Measurements from ENCODE around the gene SRCIN1.
A peak's percentile ranks its signal among the peaks of the same experiment; 100 is the strongest.

SRCIN1 gene

GRCh38 chr17:38579083-38579480 is 26.7 kb downstream of the SRCIN1 start:
- no peak for DNase-seq

GRCh38 chr17:38578229-38579082 is 27.3 kb downstream of the SRCIN1 start:
- DNase-seq, result no peak

- no peak for DNase-seq
These were observed 28.0 kb downstream of the SRCIN1 start for GRCh38 chr17:38577645-38578173.

DNA sequence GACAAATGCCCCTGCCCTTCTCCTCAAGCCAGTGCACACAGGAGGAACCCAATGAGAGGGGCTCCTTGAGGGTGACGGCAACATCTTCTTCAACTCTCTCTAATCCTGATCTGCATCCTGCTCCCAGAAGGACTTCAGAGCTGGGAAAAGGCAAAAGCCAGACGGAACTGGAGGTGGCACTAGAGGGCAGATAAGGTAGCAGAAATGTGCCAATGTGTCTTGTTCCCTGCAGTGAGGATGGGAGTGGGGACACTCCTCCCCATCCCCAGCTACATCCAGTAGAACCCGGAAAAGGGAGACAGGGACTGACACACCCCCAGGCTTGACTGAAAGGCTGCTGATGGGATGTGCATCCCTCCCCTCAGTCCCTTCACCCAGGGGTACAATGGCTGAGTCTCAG is 28.5 kb downstream of the SRCIN1 start:
- no peak for DNase-seq

DNA sequence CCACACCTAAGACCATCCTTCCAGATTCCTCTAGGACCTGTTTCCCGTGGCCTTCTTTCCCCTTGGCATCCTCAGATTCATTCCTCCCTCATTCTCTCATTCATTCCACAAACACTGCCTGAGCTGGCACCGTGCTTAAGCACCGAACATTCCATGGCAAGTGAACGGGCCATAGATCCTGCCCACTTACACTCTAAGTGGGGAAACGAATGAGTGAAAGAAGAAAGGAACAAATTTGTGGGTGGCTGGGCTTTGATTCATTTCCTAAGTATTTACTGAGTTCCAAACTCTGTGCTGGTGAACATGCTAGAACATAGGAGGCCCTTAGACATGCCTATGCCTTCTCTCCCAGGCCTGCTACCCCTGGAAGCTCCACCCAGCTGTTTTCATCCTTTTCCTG is 30.0 kb downstream of the SRCIN1 start:
- no peak for DNase-seq

GRCh38 chr17:38574712-38575111 is 31.0 kb downstream of the SRCIN1 start:
- no peak for DNase-seq

GRCh38 chr17:38572669-38573365 is 32.9 kb downstream of the SRCIN1 start:
- peak; percentile 40 for DNase-seq

DNA sequence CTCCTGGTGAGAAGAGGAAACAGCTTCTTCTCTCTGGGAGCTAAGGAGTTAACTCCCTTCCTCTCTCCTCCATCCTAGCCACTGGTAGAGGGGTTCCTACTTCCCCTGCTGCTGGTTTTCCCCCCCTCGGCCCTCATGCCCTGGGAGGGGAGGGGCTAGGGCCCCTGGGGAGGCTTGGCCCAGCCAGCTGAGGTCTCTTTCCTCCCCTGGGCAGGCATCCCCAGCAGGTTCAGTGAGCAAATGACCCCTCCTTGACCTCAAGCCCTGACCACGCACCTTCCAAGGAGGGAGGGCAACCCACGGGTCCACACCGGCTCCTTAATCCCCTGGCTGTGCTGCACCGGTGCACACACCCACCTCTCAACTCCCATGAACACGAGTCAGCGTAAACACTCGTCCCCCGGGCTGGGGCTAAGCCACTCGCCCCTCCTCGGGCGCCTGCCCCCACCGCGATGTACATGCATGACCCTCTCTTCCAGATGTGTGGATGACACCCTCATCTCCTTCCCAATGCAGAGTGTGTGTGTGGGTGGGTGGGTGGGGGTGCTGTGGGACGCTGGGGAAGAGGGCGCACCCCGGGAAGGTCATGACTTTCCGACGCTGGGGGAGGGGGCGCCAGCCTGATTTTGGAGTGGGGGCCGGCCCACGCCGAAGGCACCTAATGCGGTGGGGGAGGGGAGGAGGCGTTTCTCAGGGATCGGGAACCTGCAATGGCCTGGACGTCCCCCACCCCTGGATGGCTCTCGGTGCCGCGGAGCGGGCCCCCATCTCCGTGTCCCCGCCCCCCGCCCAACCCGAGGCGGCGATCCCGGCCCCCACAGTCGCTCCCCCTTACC is 33.7 kb downstream of the SRCIN1 start:
- no peak for DNase-seq

DNA sequence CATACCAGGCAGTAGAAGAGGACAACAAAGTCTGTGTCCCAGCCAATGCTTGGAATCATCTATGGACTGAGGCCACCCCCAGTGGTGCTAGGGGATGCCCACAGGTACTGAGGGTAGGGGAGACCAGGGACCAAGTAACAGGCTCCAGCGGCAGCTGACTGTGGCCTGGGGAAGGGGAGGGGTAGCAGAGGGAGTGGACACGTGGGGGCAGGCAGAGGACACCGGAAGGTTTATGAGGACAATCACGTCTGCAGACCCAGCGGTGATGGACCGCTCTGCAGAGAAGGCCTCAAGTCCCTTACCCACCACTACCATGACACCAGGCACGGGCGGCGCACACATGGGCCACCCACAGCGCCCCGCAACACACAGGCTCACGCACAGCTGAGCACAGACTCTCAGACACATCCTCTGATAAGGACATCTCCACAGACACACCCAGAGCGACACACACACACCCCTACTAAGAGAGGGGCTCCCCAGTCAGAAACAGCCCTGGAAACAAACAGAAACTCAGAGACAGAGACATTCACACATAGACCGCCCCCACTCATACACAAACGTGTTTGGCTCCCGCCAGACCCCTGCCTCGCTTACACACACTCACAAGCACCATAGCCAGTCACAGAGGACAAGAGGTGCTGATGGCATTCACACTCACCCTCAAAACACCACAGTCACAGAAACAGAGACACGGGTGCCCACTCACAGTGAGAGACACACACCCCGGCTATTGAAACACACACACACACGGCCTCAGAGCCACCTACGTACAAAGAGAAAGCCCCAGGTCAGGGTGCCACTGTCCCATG is 35.8 kb downstream of the SRCIN1 start:
- DNase-seq, result no peak

DNA sequence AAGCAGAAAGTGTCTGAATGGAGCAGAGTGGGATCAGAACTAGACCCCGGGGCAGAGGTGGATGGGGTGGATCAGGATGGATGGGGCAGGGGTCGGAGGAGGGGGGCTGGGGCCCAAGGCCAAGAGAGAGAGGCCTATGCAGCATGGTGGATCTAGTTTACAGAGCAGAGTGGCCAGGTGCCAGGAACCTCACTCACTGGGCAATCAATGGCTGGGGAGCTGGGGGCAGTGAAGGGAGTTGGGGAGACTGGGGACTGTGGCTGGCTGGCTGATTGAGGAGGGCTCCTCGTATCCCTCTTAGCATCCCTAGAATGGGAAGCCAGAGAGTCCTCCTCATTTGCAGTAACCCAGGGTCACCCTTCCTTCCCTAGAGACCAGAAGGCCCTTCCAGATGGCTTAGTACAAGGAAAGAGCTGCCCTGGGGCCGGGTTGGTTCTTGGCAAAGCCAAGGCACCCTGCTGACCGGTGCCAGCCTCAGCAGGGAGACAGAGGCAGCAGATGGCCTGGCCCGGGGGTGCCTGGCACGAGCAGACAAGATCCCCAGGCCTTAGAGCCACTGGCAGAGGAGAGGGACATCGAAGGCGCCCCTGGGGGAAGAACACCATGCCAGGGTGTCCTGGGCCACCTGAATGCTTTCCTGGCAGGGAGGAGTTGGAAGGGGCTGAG is 36.8 kb downstream of the SRCIN1 start:
- DNase-seq, result no peak

GRCh38 chr17:38568274-38568673 is 37.5 kb downstream of the SRCIN1 start:
- no peak for DNase-seq

GRCh38 chr17:38567350-38567749 is 38.4 kb downstream of the SRCIN1 start:
- DNase-seq, result no peak

- no peak for DNase-seq
These were observed 39.1 kb downstream of the SRCIN1 start for GRCh38 chr17:38566666-38567031.

GRCh38 chr17:38565853-38566665 is 39.7 kb downstream of the SRCIN1 start:
- no peak for DNase-seq

DNA sequence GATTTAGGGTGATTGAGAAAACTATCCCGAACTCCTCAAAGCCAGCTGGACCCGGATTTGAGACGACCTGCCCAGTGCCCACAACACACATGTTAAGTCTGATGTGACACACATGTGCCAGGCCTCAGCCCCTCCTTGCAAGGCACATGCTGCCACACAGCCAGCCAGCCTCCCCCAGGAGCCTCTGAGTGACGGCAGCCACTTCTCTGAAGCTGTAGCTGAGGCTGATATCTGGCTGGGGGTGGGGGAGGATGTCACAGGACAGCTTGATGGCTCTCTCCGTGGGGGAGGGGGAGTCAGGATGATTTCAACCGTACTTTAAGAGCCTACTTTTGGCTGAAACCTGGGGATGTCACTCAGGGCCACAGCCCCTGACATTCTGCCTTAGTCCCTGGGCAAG is 40.9 kb downstream of the SRCIN1 start:
- DNase-seq, result no peak

GRCh38 chr17:38564254-38564837 is 41.4 kb downstream of the SRCIN1 start:
- no peak for DNase-seq

- DNase-seq, result no peak
These were observed 42.1 kb downstream of the SRCIN1 start for GRCh38 chr17:38563362-38564253.

DNA sequence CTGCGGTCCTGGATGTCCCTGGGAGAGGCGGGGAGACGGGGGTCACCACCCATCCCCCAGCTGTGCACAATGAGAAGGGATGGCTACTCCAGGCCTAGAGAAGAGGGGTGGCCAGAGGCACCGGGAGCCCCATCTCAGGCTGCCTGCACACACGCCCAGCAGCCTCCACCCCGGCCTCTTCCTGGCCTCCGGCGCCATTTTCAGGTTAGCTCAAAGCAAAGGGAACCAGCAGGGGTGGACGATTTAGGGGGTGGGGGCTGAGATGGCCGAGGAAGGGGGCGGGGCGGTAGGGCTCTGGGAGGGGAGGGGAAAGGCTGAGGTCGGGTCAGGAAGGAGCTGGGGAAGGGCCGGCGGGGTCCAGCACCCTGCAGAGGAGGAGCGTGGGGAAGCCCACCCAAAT is 42.8 kb downstream of the SRCIN1 start:
- no peak for DNase-seq

DNA sequence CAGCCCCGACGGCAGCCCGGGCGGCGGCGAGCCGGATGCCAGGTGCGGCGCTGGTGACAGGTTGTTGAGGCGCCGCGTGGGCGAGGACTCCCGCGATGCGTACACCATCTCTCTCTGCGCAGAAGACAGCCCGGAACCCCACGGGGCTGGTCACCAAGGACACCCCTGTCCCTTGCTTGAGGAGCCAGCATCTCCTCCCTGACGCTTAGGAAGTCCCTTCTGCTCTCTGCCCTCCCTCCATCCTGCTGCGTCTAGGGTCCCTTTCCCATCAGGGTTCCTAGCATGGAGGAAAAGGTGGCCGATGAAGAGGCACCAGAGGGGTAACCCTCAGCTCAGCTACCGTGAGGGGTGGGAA is 43.6 kb downstream of the SRCIN1 start:
- no peak for DNase-seq

All from NCI-H1105 treated with DMSO at 0.1 percent for 48 hours (cell line).